ENCODE results near the gene GINS2.

The GINS2 gene

DNA sequence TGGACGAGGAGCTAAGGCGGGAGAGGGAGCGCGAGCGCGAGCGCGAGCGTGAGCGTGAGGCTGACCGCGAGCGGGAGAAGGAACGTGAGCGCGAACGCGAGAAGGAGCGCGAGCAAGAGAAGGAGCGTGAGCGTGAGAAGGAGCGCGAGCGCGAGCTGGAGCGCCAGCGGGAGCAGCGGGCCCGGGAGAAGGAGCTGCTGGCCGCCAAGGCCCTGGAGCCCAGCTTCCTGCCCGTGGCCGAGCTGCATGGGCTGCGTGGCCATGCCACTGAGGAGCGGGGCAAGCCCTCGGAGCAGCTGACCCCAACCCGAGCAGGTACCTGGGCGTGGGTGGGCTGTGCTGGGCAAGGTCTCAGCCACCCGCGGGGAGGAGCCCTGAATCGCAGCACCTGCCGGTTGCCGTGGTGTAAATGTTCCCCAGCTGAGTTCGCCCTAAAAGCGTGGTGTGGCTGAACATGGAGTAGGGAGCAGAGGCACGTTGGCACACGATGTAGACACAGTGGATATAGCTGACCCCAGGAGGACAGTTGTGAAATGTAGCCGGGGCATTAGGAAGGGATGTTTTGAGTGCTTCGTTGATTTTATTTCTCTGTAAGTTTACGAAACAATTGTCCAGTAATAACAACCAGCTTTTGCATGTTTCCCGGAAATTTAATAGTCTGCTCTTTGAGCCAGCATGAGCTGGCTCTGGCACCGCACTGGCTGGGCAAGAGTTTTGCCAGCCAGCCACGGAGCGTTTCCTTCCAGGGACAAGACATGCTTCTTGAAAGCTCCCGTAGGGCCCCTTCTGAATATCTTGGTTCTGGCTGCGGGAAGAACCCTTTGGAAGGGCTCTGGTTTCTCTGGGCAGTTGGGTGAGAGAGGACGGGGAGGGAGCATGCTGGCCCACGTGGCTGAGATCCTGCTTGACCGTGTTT lies 32.1 kb downstream of the GINS2 start:
- no peak for TF ChIP-seq ESRRG (CRISPR knock-in tag; IDR thresholded peaks at IDR 0.05)
- ATAC-seq: no peak

- TF ChIP-seq ESRRG (CRISPR knock-in tag; IDR thresholded peaks at IDR 0.05) (no peak), RARB (CRISPR knock-in tag; IDR thresholded peaks at IDR 0.05) (no peak), ZFP3 (CRISPR knock-in tag; IDR thresholded peaks at IDR 0.05) (no peak), ZNF70 (CRISPR knock-in tag; IDR thresholded peaks at IDR 0.05) (no peak), TCF4 (CRISPR knock-in tag; IDR thresholded peaks at IDR 0.05; ENCODE audit: borderline replicate concordance) (no peak), ZNF565 (CRISPR knock-in tag; conservative IDR thresholded peaks at IDR 0.05; ENCODE audit: low read depth) (no peak), ZNF8 (CRISPR knock-in tag; IDR thresholded peaks at IDR 0.05) (no peak), GLIS3 (CRISPR knock-in tag; IDR thresholded peaks at IDR 0.05) (no peak), CSDC2 (CRISPR knock-in tag; IDR thresholded peaks at IDR 0.05) (no peak)
- TF ChIP-seq, protein P1, sequence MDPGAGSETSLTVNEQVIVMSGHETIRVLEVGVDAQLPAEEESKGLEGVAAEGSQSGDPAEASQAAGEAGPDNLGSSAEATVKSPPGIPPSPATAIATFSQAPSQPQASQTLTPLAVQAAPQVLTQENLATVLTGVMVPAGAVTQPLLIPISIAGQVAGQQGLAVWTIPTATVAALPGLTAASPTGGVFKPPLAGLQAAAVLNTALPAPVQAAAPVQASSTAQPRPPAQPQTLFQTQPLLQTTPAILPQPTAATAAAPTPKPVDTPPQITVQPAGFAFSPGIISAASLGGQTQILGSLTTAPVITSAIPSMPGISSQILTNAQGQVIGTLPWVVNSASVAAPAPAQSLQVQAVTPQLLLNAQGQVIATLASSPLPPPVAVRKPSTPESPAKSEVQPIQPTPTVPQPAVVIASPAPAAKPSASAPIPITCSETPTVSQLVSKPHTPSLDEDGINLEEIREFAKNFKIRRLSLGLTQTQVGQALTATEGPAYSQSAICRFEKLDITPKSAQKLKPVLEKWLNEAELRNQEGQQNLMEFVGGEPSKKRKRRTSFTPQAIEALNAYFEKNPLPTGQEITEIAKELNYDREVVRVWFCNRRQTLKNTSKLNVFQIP (CRISPR knock-in tag; IDR thresholded peaks at IDR 0.05; ENCODE audit: borderline replicate concordance, low read depth): no peak
Observed at GRCh38 chr16:85655216-85656129, 33.3 kb downstream of the GINS2 start.

DNA sequence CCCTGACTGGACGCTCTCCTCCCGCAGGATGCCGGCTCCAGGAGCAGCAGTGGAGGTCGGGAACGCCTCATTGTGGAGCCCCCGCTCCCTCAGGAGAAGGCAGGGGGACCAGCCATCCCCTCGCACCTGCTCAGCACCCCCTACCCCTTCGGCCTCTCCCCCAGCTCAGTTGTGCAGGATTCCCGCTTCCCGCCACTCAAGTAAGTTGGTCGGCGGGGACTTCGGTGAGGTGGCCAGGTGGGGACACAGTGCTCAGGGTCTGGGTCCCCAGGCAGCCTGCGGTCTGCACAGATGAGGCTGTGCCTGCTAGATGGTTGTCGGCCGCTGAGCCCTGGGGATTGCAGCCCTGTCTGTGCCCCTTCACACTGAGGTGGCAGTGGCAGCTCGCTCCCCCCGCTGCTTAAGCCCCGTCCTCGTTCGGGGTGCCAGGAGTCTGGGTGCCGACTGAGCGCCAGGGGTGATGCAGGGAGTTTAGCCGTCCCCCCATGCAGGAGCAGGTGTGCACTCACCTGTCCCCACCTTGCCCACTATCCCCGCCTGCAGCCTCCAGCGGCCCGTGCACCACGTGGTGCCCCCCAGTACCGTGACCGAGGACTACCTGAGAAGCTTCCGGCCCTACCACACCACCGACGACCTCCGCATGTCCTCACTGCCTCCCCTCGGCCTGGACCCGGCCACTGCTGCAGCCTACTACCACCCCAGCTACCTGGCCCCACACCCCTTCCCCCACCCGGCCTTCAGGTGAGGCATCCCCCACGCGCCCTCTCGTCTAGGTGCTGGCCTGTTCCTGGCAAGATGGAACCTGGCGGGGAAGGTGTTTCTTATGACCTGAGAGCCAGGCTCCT lies 34.3 kb downstream of the GINS2 start:
- no peak for ATAC-seq
- TF ChIP-seq ZNF70 (CRISPR knock-in tag; IDR thresholded peaks at IDR 0.05): no peak
- TF ChIP-seq ZFP30 (CRISPR knock-in tag; IDR thresholded peaks at IDR 0.05): no peak
- no peak for TF ChIP-seq ISL1 (CRISPR knock-in tag; IDR thresholded peaks at IDR 0.05)
- TF ChIP-seq GLIS3 (CRISPR knock-in tag; IDR thresholded peaks at IDR 0.05): no peak
- TF ChIP-seq ZNF8 (CRISPR knock-in tag; IDR thresholded peaks at IDR 0.05): no peak
- TF ChIP-seq, protein P1 (CRISPR knock-in tag; IDR thresholded peaks at IDR 0.05; ENCODE audit: borderline replicate concordance, low read depth): no peak
- no peak for TF ChIP-seq OSR1 (CRISPR knock-in tag; IDR thresholded peaks at IDR 0.05)
- TF ChIP-seq, protein P2, sequence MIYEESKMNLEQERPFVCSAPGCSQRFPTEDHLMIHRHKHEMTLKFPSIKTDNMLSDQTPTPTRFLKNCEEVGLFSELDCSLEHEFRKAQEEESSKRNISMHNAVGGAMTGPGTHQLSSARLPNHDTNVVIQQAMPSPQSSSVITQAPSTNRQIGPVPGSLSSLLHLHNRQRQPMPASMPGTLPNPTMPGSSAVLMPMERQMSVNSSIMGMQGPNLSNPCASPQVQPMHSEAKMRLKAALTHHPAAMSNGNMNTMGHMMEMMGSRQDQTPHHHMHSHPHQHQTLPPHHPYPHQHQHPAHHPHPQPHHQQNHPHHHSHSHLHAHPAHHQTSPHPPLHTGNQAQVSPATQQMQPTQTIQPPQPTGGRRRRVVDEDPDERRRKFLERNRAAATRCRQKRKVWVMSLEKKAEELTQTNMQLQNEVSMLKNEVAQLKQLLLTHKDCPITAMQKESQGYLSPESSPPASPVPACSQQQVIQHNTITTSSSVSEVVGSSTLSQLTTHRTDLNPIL (CRISPR knock-in tag; IDR thresholded peaks at IDR 0.05; ENCODE audit: low read depth): no peak
- no peak for TF ChIP-seq PPARA (CRISPR knock-in tag; IDR thresholded peaks at IDR 0.05; ENCODE audit: borderline replicate concordance)
- no peak for TF ChIP-seq SNAI2 (CRISPR knock-in tag; IDR thresholded peaks at IDR 0.05)
- no peak for TF ChIP-seq BACH2 (CRISPR knock-in tag; IDR thresholded peaks at IDR 0.05; ENCODE audit: borderline replicate concordance)
- TF ChIP-seq ZFP3 (CRISPR knock-in tag; IDR thresholded peaks at IDR 0.05): no peak
- TF ChIP-seq ARNTL (CRISPR knock-in tag; IDR thresholded peaks at IDR 0.05; ENCODE audit: borderline replicate concordance, low read depth): no peak
- TF ChIP-seq CSDC2 (CRISPR knock-in tag; IDR thresholded peaks at IDR 0.05): no peak
- no peak for TF ChIP-seq ZNF565 (CRISPR knock-in tag; conservative IDR thresholded peaks at IDR 0.05; ENCODE audit: low read depth)
- TF ChIP-seq, protein P3, sequence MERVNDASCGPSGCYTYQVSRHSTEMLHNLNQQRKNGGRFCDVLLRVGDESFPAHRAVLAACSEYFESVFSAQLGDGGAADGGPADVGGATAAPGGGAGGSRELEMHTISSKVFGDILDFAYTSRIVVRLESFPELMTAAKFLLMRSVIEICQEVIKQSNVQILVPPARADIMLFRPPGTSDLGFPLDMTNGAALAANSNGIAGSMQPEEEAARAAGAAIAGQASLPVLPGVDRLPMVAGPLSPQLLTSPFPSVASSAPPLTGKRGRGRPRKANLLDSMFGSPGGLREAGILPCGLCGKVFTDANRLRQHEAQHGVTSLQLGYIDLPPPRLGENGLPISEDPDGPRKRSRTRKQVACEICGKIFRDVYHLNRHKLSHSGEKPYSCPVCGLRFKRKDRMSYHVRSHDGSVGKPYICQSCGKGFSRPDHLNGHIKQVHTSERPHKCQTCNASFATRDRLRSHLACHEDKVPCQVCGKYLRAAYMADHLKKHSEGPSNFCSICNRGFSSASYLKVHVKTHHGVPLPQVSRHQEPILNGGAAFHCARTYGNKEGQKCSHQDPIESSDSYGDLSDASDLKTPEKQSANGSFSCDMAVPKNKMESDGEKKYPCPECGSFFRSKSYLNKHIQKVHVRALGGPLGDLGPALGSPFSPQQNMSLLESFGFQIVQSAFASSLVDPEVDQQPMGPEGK (CRISPR knock-in tag; IDR thresholded peaks at IDR 0.05; ENCODE audit: borderline replicate concordance): no peak

More at GRCh38 chr16:85655216-85656129, 33.3 kb downstream of the GINS2 start:
- no peak for ATAC-seq
